Fibroblast of lung (primary cell): ENCODE measurements around the gene ERMP1. TPM values are rescaled to one million over a fixed set of nuclear protein-coding genes. Genes with fewer than 3 reads are reported as not detected.
A peak's percentile ranks its signal among the peaks of the same experiment; 100 is the strongest.

Source experiments
- DNase-seq, 2 donors: peaks; one replicate each; pipeline versions ENCODE4 v3.0.0 to v3.0.0-alpha.2; 2010; ENCODE audit warnings: low read depth in 2 of 2
- H2AFZ ChIP-seq: 2 replicates; pipeline ENCODE4 v1.5.1; 2012; ENCODE audit warnings: low read length, control low read depth, inconsistent platforms
- H3K27ac ChIP-seq: 2 replicates; pipeline ENCODE4 v1.5.1; 2011; ENCODE audit warnings: low read length, control low read depth; ENCODE audit not compliant: insufficient read depth
- H3K27me3 ChIP-seq: 2 replicates; pipeline ENCODE4 v1.5.1; 2011; ENCODE audit warnings: mild to moderate bottlenecking, low read length; ENCODE audit not compliant: control insufficient read depth, insufficient read depth
- H3K36me3 ChIP-seq: 2 replicates; pipeline ENCODE4 v1.5.1; 2011; ENCODE audit warnings: low read length; ENCODE audit not compliant: control insufficient read depth, insufficient read depth
- H3K4me1 ChIP-seq: 2 replicates; pipeline ENCODE4 v1.5.1; 2011; ENCODE audit warnings: low read length; ENCODE audit not compliant: control insufficient read depth, insufficient read depth; ENCODE audit errors: extremely low read depth
- H3K4me2 ChIP-seq: 2 replicates; pipeline ENCODE4 v1.5.1; 2011; ENCODE audit warnings: low read length, control low read depth; ENCODE audit not compliant: insufficient read depth; ENCODE audit errors: extremely low read depth
- H3K4me3 ChIP-seq, 4 experiments: fragments of 200-600 bp in 1 of 4; sonication (generic) in 1 of 4; replicated peaks in 1 of 4; 2 replicates each; pipeline ENCODE4 v1.5.1; 2011 to 2016; ENCODE audit warnings: low read length in 4 of 4, low read depth in 3 of 4, mild to moderate bottlenecking in 3 of 4, control low read depth in 2 of 4, inconsistent platforms in 1 of 4, mixed read lengths in 1 of 4; ENCODE audit not compliant: insufficient read depth in 1 of 4; ENCODE audit errors: control extremely low read depth in 1 of 4
- H3K79me2 ChIP-seq: 2 replicates; pipeline ENCODE4 v1.5.1; 2012; ENCODE audit warnings: mild to moderate bottlenecking, low read length, inconsistent platforms; ENCODE audit not compliant: control insufficient read depth, insufficient read depth
- H3K9ac ChIP-seq: 2 replicates; pipeline ENCODE4 v1.5.1; 2011; ENCODE audit warnings: mild to moderate bottlenecking, low read length, control low read depth; ENCODE audit not compliant: insufficient read depth
- H3K9me3 ChIP-seq: 2 replicates; pipeline ENCODE4 v1.5.1; 2012; ENCODE audit warnings: low read depth, low read length; ENCODE audit not compliant: control insufficient read depth, insufficient read depth
- H4K20me1 ChIP-seq: 2 replicates; pipeline ENCODE4 v1.5.1; 2011; ENCODE audit warnings: low read length; ENCODE audit not compliant: control insufficient read depth, insufficient read depth; ENCODE audit errors: extremely low read depth
- EZH2 ChIP-seq: IDR thresholded peaks from 2 replicates; pipeline ENCODE4 v1.5.1; 2012; ENCODE audit warnings: low read length, control low read depth, mild to moderate bottlenecking; ENCODE audit errors: missing control alignments
- polyA plus RNA-seq, 2 donors: library from polyadenylated mRNA; depleted of rRNA in 1 of 2; stranded (reverse) in 1 of 2; unstranded in 1 of 2; fragments of >200 nt; gene quantifications; 2 replicates each; pipeline ENCODE4 v1.2.1, GENCODE V29; 2011 to 2012; ENCODE audit warnings: missing spikeins in 1 of 2
- total RNA-seq: library from RNA; depleted of rRNA; stranded (reverse); fragments of >200 nt; gene quantifications from 2 replicates; pipeline ENCODE4 v1.2.1, GENCODE V29; 2014
- TF ChIP-seq, protein P1 (sequence below), 2 donors: IDR thresholded peaks in 1 of 2; conservative IDR thresholded peaks in 1 of 2; 1 replicate in 1 of 2; 2 replicates in 1 of 2; pipeline ENCODE4 v1.5.1; 2011 to 2012; ENCODE audit warnings: low read length in 2 of 2, control low read depth in 1 of 2, inconsistent platforms in 1 of 2, low read depth in 1 of 2, mild to moderate bottlenecking in 1 of 2

Gene ERMP1
- total and polyA plus RNA-seq, 2 donors (not counting 1 experiment from before 2014, with no cell fraction given): 9.4 to 25.4 TPM

DNA sequence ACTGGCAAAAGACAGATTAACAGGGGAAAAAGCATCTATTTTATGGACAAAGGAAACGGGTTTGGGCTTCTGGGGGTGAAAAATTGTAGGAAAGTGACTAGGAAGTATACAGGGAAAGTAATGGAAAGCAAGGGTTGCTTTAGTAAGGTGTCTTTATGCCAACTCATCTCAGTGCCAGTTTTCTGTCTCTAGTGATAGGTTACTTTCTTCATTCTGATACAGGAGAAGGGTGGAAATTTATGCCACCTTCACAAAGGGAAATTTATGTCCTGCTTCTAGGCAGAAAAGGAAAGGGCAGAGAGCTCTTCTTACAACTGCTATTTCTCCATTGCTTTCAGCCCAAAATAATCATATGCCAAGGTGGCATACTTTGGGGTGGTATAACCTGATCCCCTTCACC lies 20.1 kb upstream of the ERMP1 start:
- Histone ChIP-seq H4K20me1 (no peaks in the 10 kb centered on the region), H3K4me1 (no peaks in the 10 kb centered on the region), H3K9me3 (no peaks in the 10 kb centered on the region), H3K27me3 (no peaks in the 10 kb centered on the region), H3K36me3 (no peaks in the 10 kb centered on the region), H2AFZ (no peak overlapping the region), H3K79me2 (no peaks in the 10 kb centered on the region), H3K4me2 (no peak overlapping the region), H3K4me3 (no peak overlapping the region), H3K9ac (no peak overlapping the region), H3K27ac (no peak overlapping the region)
- DNase-seq: no peak
- TF ChIP-seq, protein P1, sequence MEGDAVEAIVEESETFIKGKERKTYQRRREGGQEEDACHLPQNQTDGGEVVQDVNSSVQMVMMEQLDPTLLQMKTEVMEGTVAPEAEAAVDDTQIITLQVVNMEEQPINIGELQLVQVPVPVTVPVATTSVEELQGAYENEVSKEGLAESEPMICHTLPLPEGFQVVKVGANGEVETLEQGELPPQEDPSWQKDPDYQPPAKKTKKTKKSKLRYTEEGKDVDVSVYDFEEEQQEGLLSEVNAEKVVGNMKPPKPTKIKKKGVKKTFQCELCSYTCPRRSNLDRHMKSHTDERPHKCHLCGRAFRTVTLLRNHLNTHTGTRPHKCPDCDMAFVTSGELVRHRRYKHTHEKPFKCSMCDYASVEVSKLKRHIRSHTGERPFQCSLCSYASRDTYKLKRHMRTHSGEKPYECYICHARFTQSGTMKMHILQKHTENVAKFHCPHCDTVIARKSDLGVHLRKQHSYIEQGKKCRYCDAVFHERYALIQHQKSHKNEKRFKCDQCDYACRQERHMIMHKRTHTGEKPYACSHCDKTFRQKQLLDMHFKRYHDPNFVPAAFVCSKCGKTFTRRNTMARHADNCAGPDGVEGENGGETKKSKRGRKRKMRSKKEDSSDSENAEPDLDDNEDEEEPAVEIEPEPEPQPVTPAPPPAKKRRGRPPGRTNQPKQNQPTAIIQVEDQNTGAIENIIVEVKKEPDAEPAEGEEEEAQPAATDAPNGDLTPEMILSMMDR (conservative IDR thresholded peaks at IDR 0.05 in 1 of 2, IDR thresholded peaks at IDR 0.05 in 1 of 2; ENCODE audit: low read depth in 1 of 2, low read length in 2 of 2): no peak
- TF ChIP-seq EZH2: no peak

DNA sequence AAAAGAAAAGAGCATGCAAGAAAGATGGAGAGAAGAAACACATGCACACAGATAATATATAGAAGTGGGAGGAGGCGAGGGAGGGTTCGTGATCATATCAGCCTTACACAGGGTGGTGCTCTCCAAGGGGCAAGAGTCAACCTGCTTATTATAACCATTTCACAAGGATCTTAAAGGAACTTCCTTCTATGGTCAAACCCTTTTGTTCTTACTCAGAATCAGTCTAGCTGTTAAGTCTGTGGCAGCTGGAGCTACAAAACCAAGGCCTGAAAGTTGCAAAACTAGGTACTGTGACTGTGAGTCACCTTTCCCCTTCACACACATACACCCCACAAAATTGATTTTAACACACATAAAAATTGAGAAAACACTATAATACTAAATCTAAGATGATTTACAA lies 18.5 kb upstream of the ERMP1 start:
- TF ChIP-seq, protein P1 (conservative IDR thresholded peaks at IDR 0.05 in 1 of 2, IDR thresholded peaks at IDR 0.05 in 1 of 2; ENCODE audit: low read depth in 1 of 2, low read length in 2 of 2): no peak
- no peak for TF ChIP-seq EZH2
- no peaks in the 10 kb centered on the region for H4K20me1 ChIP-seq
- H2AFZ ChIP-seq: no peak overlapping the region
- no peak overlapping the region for H3K9ac ChIP-seq
- no peak overlapping the region for H3K4me3 ChIP-seq
- H3K79me2 ChIP-seq: no peaks in the 10 kb centered on the region
- no peaks in the 10 kb centered on the region for H3K9me3 ChIP-seq
- H3K36me3 ChIP-seq: no peaks in the 10 kb centered on the region
- H3K27ac ChIP-seq: no peak overlapping the region
- peak; percentile 54 to 73 for DNase-seq
- H3K4me2 ChIP-seq: no peak overlapping the region
- H3K27me3 ChIP-seq: no peaks in the 10 kb centered on the region
- H3K4me1 ChIP-seq: no peaks in the 10 kb centered on the region

DNA sequence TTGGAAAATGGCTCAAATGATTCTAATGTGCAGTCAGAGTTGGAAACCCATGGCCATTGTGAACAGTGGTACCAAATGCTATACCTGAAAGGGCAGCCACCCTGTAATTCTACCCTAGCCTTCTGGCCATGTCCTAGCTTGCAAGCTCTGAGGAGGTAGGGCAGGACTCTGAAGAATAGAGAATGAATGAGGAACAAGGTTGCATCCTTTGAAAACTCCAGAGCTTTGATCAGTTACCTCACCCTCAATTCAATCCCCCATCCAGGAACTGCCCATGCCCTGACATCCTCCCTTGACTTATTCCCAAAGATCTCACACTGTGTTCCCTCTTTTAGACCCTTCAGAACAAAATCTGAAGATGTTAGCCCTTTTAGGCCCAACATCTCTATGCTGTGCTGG lies 17.8 kb upstream of the ERMP1 start:
- Histone ChIP-seq H3K4me3 (no peak overlapping the region), H3K4me1 (no peaks in the 10 kb centered on the region), H3K9ac (no peak overlapping the region), H3K36me3 (no peaks in the 10 kb centered on the region), H3K4me2 (no peak overlapping the region), H2AFZ (no peak overlapping the region), H4K20me1 (no peaks in the 10 kb centered on the region), H3K27ac (no peak overlapping the region), H3K9me3 (no peaks in the 10 kb centered on the region), H3K27me3 (no peaks in the 10 kb centered on the region), H3K79me2 (no peaks in the 10 kb centered on the region)
- no peak for DNase-seq
- TF ChIP-seq, protein P1 (conservative IDR thresholded peaks at IDR 0.05 in 1 of 2, IDR thresholded peaks at IDR 0.05 in 1 of 2; ENCODE audit: low read depth in 1 of 2, low read length in 2 of 2): no peak
- TF ChIP-seq EZH2: no peak
